HEK293 (cell line): ENCODE data around the gene KIAA1755.
"Not testable (repeated sequence)": the region's sequence is repeated elsewhere in the genome, so short reads cannot be mapped to it uniquely, and the experiment has no call there.

Experiments used
- CTCF ChIA-PET: fragments of 350-600 bp; formaldehyde crosslinking; extraction: SDS; loops from one replicate; lab custom pipeline; 2021; ENCODE audit warnings: antibody characterized with exemption; lab: Yijun Ruan, JAX
- POLR2A ChIA-PET: fragments of 300-600 bp; formaldehyde crosslinking; extraction: SDS; loops from one replicate; lab custom pipeline; 2020; ENCODE audit warnings: antibody characterized with exemption, inconsistent platforms; lab: Yijun Ruan, JAX
- H3K27ac ChIP-seq: fragments of 200-500 bp; sonication (Bioruptor generic); 2 replicates; pipeline ENCODE4 v1.5.1; 2014; ENCODE audit warnings: low read depth, low read length, control low read depth, inconsistent platforms; ENCODE audit errors: extremely low read depth
- H3K36me3 ChIP-seq, 2 experiments: fragments of 200-500 bp in 1 of 2; sonication (Bioruptor generic) in 1 of 2; 1 replicate in 1 of 2; 2 replicates in 1 of 2; pipeline ENCODE4 v1.5.1; 2014 to 2017; ENCODE audit warnings: inconsistent platforms in 2 of 2, low read length in 2 of 2; ENCODE audit not compliant: control insufficient read depth in 2 of 2, insufficient read depth in 1 of 2
- H3K4me1 ChIP-seq: fragments of 200-500 bp; sonication (Bioruptor generic); 2 replicates; pipeline ENCODE4 v1.5.1; 2014; ENCODE audit warnings: mild to moderate bottlenecking, low read length, inconsistent platforms; ENCODE audit not compliant: control insufficient read depth, insufficient read depth
- H3K4me3 ChIP-seq: 2 replicates; pipeline ENCODE4 v1.5.1; 2011; ENCODE audit warnings: low read depth, mild to moderate bottlenecking, control low read depth, low read length, moderate library complexity
- H3K9me3 ChIP-seq: fragments of 200-500 bp; sonication (Bioruptor generic); 2 replicates; pipeline ENCODE4 v1.5.1; 2014; ENCODE audit warnings: low read depth, low read length, inconsistent platforms; ENCODE audit not compliant: control insufficient read depth, insufficient read depth
- BCL11B ChIP-seq: fragments of 450-650 bp; formaldehyde crosslinking; IDR thresholded peaks from 2 replicates; pipeline ENCODE4 v1.5.1; 2016; ENCODE audit warnings: low read depth, missing biosample characterization, missing genetic modification characterization
- GLI4 ChIP-seq: fragments of 450-650 bp; formaldehyde crosslinking; IDR thresholded peaks from 2 replicates; pipeline ENCODE4 v1.5.1; 2016; ENCODE audit warnings: missing biosample characterization, missing genetic modification characterization
- KLF7 ChIP-seq: fragments of 450-650 bp; formaldehyde crosslinking; IDR thresholded peaks from 2 replicates; pipeline ENCODE4 v1.5.1; 2016; ENCODE audit warnings: missing biosample characterization, missing genetic modification characterization, borderline replicate concordance
- OSR2 ChIP-seq: fragments of 450-650 bp; formaldehyde crosslinking; IDR thresholded peaks from 2 replicates; pipeline ENCODE4 v1.5.1; 2016; ENCODE audit warnings: missing biosample characterization, missing genetic modification characterization
- WT1 ChIP-seq: fragments of 450-650 bp; formaldehyde crosslinking; IDR thresholded peaks from 2 replicates; pipeline ENCODE4 v1.5.1; 2016; ENCODE audit warnings: missing biosample characterization, missing genetic modification characterization
- ZFP41 ChIP-seq: fragments of 450-650 bp; formaldehyde crosslinking; IDR thresholded peaks from 2 replicates; pipeline ENCODE4 v1.5.1; 2016; ENCODE audit warnings: missing biosample characterization, missing genetic modification characterization, borderline replicate concordance
- ZNF114 ChIP-seq: fragments of 450-650 bp; formaldehyde crosslinking; IDR thresholded peaks from 2 replicates; pipeline ENCODE4 v1.5.0; 2017; ENCODE audit warnings: missing biosample characterization, missing genetic modification characterization
- ZNF121 ChIP-seq: fragments of 450-650 bp; formaldehyde crosslinking; IDR thresholded peaks from 2 replicates; pipeline ENCODE4 v1.5.1; 2016; ENCODE audit warnings: missing biosample characterization, missing genetic modification characterization
- ZNF266 ChIP-seq: fragments of 450-650 bp; formaldehyde crosslinking; IDR thresholded peaks from 2 replicates; pipeline ENCODE4 v1.5.1; 2016; ENCODE audit warnings: missing biosample characterization, missing genetic modification characterization, low read depth
- ZNF292 ChIP-seq: fragments of 450-650 bp; formaldehyde crosslinking; IDR thresholded peaks from 2 replicates; pipeline ENCODE4 v1.5.1; 2016; ENCODE audit warnings: low read depth, missing biosample characterization, missing genetic modification characterization, borderline replicate concordance
- ZNF341 ChIP-seq: fragments of 450-650 bp; formaldehyde crosslinking; IDR thresholded peaks from 2 replicates; pipeline ENCODE4; 2016; ENCODE audit warnings: low read depth, missing biosample characterization, missing genetic modification characterization
- ZNF354C ChIP-seq: fragments of 450-650 bp; formaldehyde crosslinking; IDR thresholded peaks from 2 replicates; pipeline ENCODE4 v1.5.1; 2016; ENCODE audit warnings: missing biosample characterization, missing genetic modification characterization, low read depth, borderline replicate concordance
- ZNF391 ChIP-seq: fragments of 450-650 bp; formaldehyde crosslinking; IDR thresholded peaks from 2 replicates; pipeline ENCODE4 v1.5.1; 2016; ENCODE audit warnings: low read depth, missing biosample characterization, missing genetic modification characterization, borderline replicate concordance
- ZNF501 ChIP-seq: fragments of 450-650 bp; formaldehyde crosslinking; IDR thresholded peaks from 2 replicates; pipeline ENCODE4 v1.5.1; 2016; ENCODE audit warnings: missing biosample characterization, missing genetic modification characterization
- ZNF555 ChIP-seq: fragments of 450-650 bp; formaldehyde crosslinking; conservative IDR thresholded peaks from 2 replicates; pipeline ENCODE4 v1.5.1; 2017; ENCODE audit warnings: missing biosample characterization, mild to moderate bottlenecking, missing genetic modification characterization, inconsistent platforms
- ZNF707 ChIP-seq: fragments of 450-650 bp; formaldehyde crosslinking; IDR thresholded peaks from 2 replicates; pipeline ENCODE4 v1.5.1; 2016; ENCODE audit warnings: missing biosample characterization, missing genetic modification characterization
- TF ChIP-seq, protein P1 (sequence below): fragments of 450-650 bp; formaldehyde crosslinking; IDR thresholded peaks from 2 replicates; pipeline ENCODE4 v1.5.1; 2017; ENCODE audit warnings: missing biosample characterization, missing genetic modification characterization
- TF ChIP-seq, protein P2 (sequence below): fragments of 450-650 bp; formaldehyde crosslinking; IDR thresholded peaks from 2 replicates; pipeline ENCODE4; 2016; ENCODE audit warnings: missing biosample characterization, missing genetic modification characterization
- TF ChIP-seq, protein P3 (sequence below): sonication (generic); formaldehyde crosslinking; IDR thresholded peaks from 2 replicates; pipeline ENCODE4 v1.8.1; 2022; ENCODE audit warnings: mild to moderate bottlenecking, moderate library complexity, missing genetic modification reagents

KIAA1755 gene

DNA sequence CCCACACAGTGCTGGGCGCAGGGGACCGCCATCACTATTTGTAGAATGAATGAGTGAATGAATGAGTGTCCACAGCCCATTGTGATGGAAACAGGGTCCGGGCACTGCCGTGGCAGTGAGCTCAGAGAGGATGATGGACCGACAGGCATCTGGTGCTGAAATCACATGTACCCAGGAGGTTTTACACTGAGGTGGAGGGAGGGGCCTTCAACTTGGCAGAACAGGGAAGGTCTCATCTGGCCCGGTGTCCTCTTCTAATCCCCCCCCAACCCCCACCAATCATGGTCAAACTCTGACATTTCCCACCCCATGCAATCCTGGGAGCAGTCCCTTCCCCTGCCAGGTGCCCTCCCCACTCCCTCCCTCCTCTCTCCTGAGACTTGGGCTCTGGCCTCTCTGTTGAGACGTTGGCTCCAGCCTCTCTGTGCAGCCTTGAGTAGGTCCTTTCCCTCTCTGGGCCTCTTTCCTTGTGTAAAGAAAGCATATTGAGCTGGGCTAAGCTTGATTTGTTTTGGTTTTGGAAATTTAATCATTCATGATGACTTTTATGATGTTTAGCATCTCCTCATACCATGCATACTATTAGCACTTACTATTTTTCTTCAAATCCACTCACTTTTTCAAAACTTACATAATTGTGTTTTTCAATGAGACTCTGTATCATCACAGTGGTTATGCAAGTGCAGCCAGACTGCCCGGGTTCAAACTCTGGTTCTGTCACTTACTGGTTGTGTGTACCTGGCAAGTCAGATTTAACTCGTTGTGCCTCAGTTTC lies 10.8 kb downstream of the KIAA1755 start (continued):
- TF ChIP-seq, protein P1, sequence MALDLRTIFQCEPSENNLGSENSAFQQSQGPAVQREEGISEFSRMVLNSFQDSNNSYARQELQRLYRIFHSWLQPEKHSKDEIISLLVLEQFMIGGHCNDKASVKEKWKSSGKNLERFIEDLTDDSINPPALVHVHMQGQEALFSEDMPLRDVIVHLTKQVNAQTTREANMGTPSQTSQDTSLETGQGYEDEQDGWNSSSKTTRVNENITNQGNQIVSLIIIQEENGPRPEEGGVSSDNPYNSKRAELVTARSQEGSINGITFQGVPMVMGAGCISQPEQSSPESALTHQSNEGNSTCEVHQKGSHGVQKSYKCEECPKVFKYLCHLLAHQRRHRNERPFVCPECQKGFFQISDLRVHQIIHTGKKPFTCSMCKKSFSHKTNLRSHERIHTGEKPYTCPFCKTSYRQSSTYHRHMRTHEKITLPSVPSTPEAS (tag by site-specific recombination), result no peak
- TF ChIP-seq ZNF114 (tag by site-specific recombination), result no peak
- TF ChIP-seq ZNF391 (tag by site-specific recombination), result no peak

DNA sequence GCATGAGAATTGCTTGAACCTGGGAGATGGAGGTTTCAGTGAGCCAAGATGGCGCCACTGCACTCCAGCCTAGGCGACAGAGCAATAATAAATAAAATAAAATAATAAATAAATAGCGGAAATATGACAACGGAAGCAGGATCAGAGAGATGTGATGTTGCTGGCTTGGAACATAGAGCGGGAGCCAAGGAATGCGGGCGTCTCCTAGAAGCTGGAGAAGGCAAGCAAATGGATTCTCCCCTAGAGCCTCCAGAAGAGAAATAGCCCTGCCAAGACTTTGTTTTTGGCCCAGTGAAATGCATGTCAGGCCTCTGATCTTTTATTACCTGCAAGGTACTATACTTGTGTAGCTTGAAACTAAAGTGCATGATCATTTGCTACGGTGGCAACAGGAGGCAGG lies 12.4 kb downstream of the KIAA1755 start:
- POLR2A ChIA-PET, result no interaction called here
- H3K4me3 ChIP-seq, result no peak overlapping the region

DNA sequence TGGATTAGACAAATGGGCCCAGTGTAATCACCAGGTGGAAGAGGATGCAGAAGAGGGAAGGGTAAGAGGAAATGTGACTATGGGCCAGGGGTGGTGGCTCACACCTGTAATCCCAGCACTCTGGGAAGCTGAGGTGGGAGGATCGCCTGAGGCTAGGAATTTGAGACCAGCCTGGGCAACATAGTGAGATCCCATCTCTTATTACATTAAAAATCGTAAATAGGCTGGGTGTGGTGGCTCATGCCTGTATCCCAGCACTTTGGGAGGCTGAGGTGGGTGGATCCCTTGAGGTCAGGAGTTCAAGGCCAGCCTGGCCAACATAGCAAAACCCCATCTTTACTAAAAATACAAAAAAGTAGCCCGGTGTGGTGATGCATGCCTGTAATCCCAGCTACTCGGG lies 12.8 kb downstream of the KIAA1755 start:
- POLR2A ChIA-PET, H3K27ac ChIP-seq, H3K4me1 ChIP-seq, CTCF ChIA-PET, H3K36me3 ChIP-seq, H3K4me3 ChIP-seq, H3K9me3 ChIP-seq: not testable (repeated sequence)
- TF ChIP-seq ZNF121 (tag by site-specific recombination), result 0 out of 2 replicates have a peak, but pooled peaks have one; percentile 20

More for the DNA sequence above, 12.4 kb downstream of the KIAA1755 start:
- CTCF ChIA-PET, result no interaction called here
- TF ChIP-seq ZNF501 (no peak), OSR2 (tag by site-specific recombination) (no peak), ZNF341 (tag by site-specific recombination) (no peak), BCL11B (no peak), ZNF707 (tag by site-specific recombination) (no peak), ZNF555 (no peak), ZNF292 (tag by site-specific recombination) (no peak), GLI4 (tag by site-specific recombination) (no peak), ZNF266 (tag by site-specific recombination) (no peak), WT1 (tag by site-specific recombination) (no peak), ZFP41 (no peak), ZNF354C (no peak), KLF7 (no peak)
- TF ChIP-seq, protein P2, sequence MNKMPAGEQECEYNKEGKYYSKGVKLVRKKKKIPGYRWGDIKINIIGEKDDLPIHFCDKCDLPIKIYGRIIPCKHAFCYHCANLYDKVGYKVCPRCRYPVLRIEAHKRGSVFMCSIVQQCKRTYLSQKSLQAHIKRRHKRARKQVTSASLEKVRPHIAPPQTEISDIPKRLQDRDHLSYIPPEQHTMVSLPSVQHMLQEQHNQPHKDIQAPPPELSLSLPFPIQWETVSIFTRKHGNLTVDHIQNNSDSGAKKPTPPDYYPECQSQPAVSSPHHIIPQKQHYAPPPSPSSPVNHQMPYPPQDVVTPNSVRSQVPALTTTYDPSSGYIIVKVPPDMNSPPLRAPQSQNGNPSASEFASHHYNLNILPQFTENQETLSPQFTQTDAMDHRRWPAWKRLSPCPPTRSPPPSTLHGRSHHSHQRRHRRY, result no peak
- TF ChIP-seq, protein P3, sequence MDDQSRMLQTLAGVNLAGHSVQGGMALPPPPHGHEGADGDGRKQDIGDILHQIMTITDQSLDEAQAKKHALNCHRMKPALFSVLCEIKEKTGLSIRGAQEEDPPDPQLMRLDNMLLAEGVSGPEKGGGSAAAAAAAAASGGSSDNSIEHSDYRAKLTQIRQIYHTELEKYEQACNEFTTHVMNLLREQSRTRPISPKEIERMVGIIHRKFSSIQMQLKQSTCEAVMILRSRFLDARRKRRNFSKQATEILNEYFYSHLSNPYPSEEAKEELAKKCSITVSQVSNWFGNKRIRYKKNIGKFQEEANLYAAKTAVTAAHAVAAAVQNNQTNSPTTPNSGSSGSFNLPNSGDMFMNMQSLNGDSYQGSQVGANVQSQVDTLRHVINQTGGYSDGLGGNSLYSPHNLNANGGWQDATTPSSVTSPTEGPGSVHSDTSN (CRISPR knock-in tag), result no peak
- H3K4me1 ChIP-seq, result no peaks in the 10 kb centered on the region
- H3K27ac ChIP-seq, result no peak overlapping the region
- no peaks in the 10 kb centered on the region for H3K36me3 ChIP-seq
- H3K9me3 ChIP-seq, result no peaks in the 10 kb centered on the region
